Stomach (tissue), 9 donors: ENCODE data around the gene SLC24A3. TPM values are rescaled to one million over a fixed set of nuclear protein-coding genes. Genes with fewer than 3 reads are reported as not detected.

Experiments
- DNase-seq, 2 donors: peaks; one replicate each; pipeline versions ENCODE4 v3.0.0 to v3.0.0-alpha.2; 2013 to 2019
- H3K27ac ChIP-seq, 5 donors: fragments of 200-600 bp in 4 of 5; sonication (generic) in 4 of 5; one replicate each; pipeline ENCODE4 v1.5.1; 2013 to 2019; ENCODE audit warnings: mild to moderate bottlenecking in 1 of 5, moderate library complexity in 1 of 5
- H3K27me3 ChIP-seq, 3 donors: fragments of 200-600 bp; sonication (generic); one replicate each; pipeline ENCODE4 v1.5.1; 2017 to 2019; ENCODE audit warnings: mixed run types in 1 of 3
- H3K36me3 ChIP-seq, 4 donors: fragments of 200-600 bp; sonication (generic); 1 replicate in 3 of 4; 2 replicates in 1 of 4; pipeline ENCODE4 v1.5.1; 2016 to 2019
- H3K4me1 ChIP-seq, 4 donors: fragments of 200-600 bp; sonication (generic); one replicate each; pipeline ENCODE4 v1.5.1; 2016 to 2019
- H3K4me3 ChIP-seq, 4 donors: fragments of 200-600 bp; sonication (generic) in 3 of 4; one replicate each; pipeline ENCODE4 v1.5.1; 2016 to 2019; ENCODE audit warnings: mild to moderate bottlenecking in 1 of 4
- H3K9me3 ChIP-seq, 4 donors: fragments of 200-600 bp; sonication (generic); one replicate each; pipeline ENCODE4 v1.5.1; 2016 to 2019
- CTCF ChIP-seq, 7 experiments: fragments of 450-650 bp in 4 of 7; fragments of 200-600 bp in 3 of 7; sonication (generic) in 3 of 7; IDR thresholded peaks; one replicate each; pipeline ENCODE4 v1.5.1; 2016 to 2019; ENCODE audit warnings: antibody characterized with exemption in 7 of 7, control low read depth in 2 of 7, mild to moderate bottlenecking in 1 of 7
- EP300 ChIP-seq: sonication (generic); formaldehyde crosslinking; IDR thresholded peaks from one replicate; pipeline ENCODE4 v1.6.1; 2017; ENCODE audit warnings: antibody characterized with exemption
- POLR2A ChIP-seq, 4 donors: fragments of 450-650 bp; IDR thresholded peaks; one replicate each; pipeline ENCODE4 v1.6.1; 2016; ENCODE audit warnings: antibody characterized with exemption in 4 of 4, control low read depth in 2 of 4, mild to moderate bottlenecking in 1 of 4, moderate library complexity in 1 of 4
- POLR2AphosphoS5 ChIP-seq, 3 donors: sonication (generic); formaldehyde crosslinking; IDR thresholded peaks; one replicate each; pipeline ENCODE4 v1.6.1; 2016; ENCODE audit warnings: antibody characterized with exemption in 3 of 3
- WGBS, 5 donors: extraction: QIAGEN DNeasy Blood & Tissue Kit in 3 of 5; methylation state at CpG; one replicate each; pipeline versions ENCODE4 v1.1.5 to v1.1.7; 2013 to 2018; 5-methylcytosine and 5-hydroxymethylcytosine counted together
- intact Hi-C: fragments of 100-400 bp; cut with DNase I; formaldehyde crosslinking; loops from one replicate; pipeline ENCODE4 v1.15.1; 2023; ENCODE audit warnings: low total_unique reads
- polyA plus RNA-seq, 3 donors: library from polyadenylated mRNA; stranded (reverse); fragments of 200-250 nt; gene quantifications; one replicate each; pipeline ENCODE4 v1.2.3, GENCODE V29; 2013
- total RNA-seq, 5 donors: library from RNA; depleted of rRNA; stranded (reverse); fragments of >200 nt; gene quantifications; one replicate each; pipeline versions ENCODE4 v1.1.0 to v1.2.3, GENCODE V29; 2014 to 2016
- donor health status: healthy with polysubstance abuse.
- donor health status: Bipolar disorder and iron deficiency.
- donor health status: healthy.

The SLC24A3 gene
- total and polyA plus RNA-seq, 8 donors: 1.8 to 9.0 (median 4.5) TPM

- intact Hi-C loops: no loop called here
- DNase-seq: peak; percentile 40 to 63
Measured at GRCh38 chr20:19756761-19757486, 544.5 kb downstream of the SLC24A3 start.

GRCh38 chr20:19757487-19758132 is 545.2 kb downstream of the SLC24A3 start:
- peak overlapping the region; percentile 91 to 98 (median 95) for H3K27ac ChIP-seq
- intact Hi-C loops: no loop called here

More at GRCh38 chr20:19756761-19757486, 544.5 kb downstream of the SLC24A3 start:
- peaks cover 0 to 4% (median 0%) of the 10 kb centered on the region in 3 donors for H3K27me3 ChIP-seq
- H3K4me3 ChIP-seq: peak overlapping the region; percentile 71 to 83 (median 74)
- 7 to 14% (median 11%) methylated on average over 22 of the region's 22 CpGs for WGBS, 5 donors
- TF ChIP-seq CTCF (IDR thresholded peaks at IDR 0.05): no peak
- no peak for TF ChIP-seq POLR2AphosphoS5 (IDR thresholded peaks at IDR 0.05)
- no peak for TF ChIP-seq POLR2A (IDR thresholded peaks at IDR 0.05)
- no peak for TF ChIP-seq EP300
- H3K4me1 ChIP-seq: peaks cover 19 to 39% (median 36%) of the 10 kb centered on the region in 4 donors
- no peaks in the 10 kb centered on the region for H3K9me3 ChIP-seq
- peak overlapping the region; percentile 91 to 98 (median 95) for H3K27ac ChIP-seq
- no peaks in the 10 kb centered on the region for H3K36me3 ChIP-seq

GRCh38 chr20:19758133-19758500 is 545.7 kb downstream of the SLC24A3 start, which contains the start of gene RIN2:
Gene RIN2, plus strand, starts transcription at chr20:19758258. Its CDS starts 131,344 bp downstream, at chr20:19889602.
- no peak for TF ChIP-seq CTCF (IDR thresholded peaks at IDR 0.05)
- peak in 1 of 3 donors; percentile 49 for TF ChIP-seq POLR2AphosphoS5 (IDR thresholded peaks at IDR 0.05)
- TF ChIP-seq EP300: no peak
- no peak for TF ChIP-seq POLR2A (IDR thresholded peaks at IDR 0.05)
- intact Hi-C loops: no loop called here
- DNase-seq: peak in 1 of 2 donors; percentile 80
- Histone ChIP-seq H3K4me1 (peaks cover 19 to 41% (median 40%) of the 10 kb centered on the region in 4 donors), H3K4me3 (peak within 1 kb of the TSS; percentile 71 to 83 (median 74)), H3K27ac (peak within 1 kb of the TSS; percentile 91 to 98 (median 95)), H3K9me3 (no peaks in the 10 kb centered on the region), H3K36me3 (no peaks in the 10 kb centered on the region), H3K27me3 (peaks cover 0 to 4% (median 0%) of the 10 kb centered on the region in 3 donors)
- 1% methylated on average over 17 to 25 of the region's 25 CpGs for WGBS, 5 donors

More at GRCh38 chr20:19757487-19758132, 545.2 kb downstream of the SLC24A3 start:
- peaks cover 19 to 40% (median 38%) of the 10 kb centered on the region in 4 donors for H3K4me1 ChIP-seq
- 0 to 1% (median 0%) methylated on average over 19 to 45 of the region's 45 CpGs for WGBS, 5 donors
- peak; percentile 92 to 98 for DNase-seq
- H3K27me3 ChIP-seq: peaks cover 0 to 4% (median 0%) of the 10 kb centered on the region in 3 donors
- no peaks in the 10 kb centered on the region for H3K36me3 ChIP-seq
- H3K4me3 ChIP-seq: peak overlapping the region; percentile 71 to 83 (median 74)
- H3K9me3 ChIP-seq: no peaks in the 10 kb centered on the region
- TF ChIP-seq POLR2A (IDR thresholded peaks at IDR 0.05): no peak
- peak; percentile 4 to 61 (median 35) for TF ChIP-seq POLR2AphosphoS5 (IDR thresholded peaks at IDR 0.05)

- peaks cover 19 to 47% (median 42%) of the 10 kb centered on the region in 4 donors for H3K4me1 ChIP-seq
- H3K4me3 ChIP-seq: peak overlapping the region; percentile 71 to 83 (median 74)
- intact Hi-C loops: no loop called here
- peak overlapping the region; percentile 91 to 98 (median 95) for H3K27ac ChIP-seq
- peak; percentile 49 to 83 for DNase-seq
- 2 to 5% (median 4%) methylated on average over 33 to 54 of the region's 54 CpGs for WGBS, 5 donors
- no peaks in the 10 kb centered on the region for H3K36me3 ChIP-seq
- TF ChIP-seq POLR2AphosphoS5 (IDR thresholded peaks at IDR 0.05): peak in 1 of 3 donors; percentile 45
- TF ChIP-seq POLR2A (IDR thresholded peaks at IDR 0.05): no peak
- no peaks in the 10 kb centered on the region for H3K9me3 ChIP-seq
- H3K27me3 ChIP-seq: peaks cover 0 to 4% (median 0%) of the 10 kb centered on the region in 3 donors
Measured at GRCh38 chr20:19758501-19759331, 546.3 kb downstream of the SLC24A3 start.
